Liver (tissue), 3 donors: ENCODE data around the gene GCGR.

ENCODE experiments used
- CTCF ChIP-seq: fragments of 150-350 bp; IDR thresholded peaks from 2 replicates; pipeline ENCODE4 v1.5.1; 2017; ENCODE audit warnings: improper control_type of control experiment, low read depth, low read length; ENCODE audit not compliant: missing input control
- FOXA1 ChIP-seq: IDR thresholded peaks from 2 replicates; pipeline ENCODE4 v1.6.1; 2016; ENCODE audit warnings: antibody characterized with exemption
- TAF1 ChIP-seq: conservative IDR thresholded peaks from 2 replicates; pipeline ENCODE4 v1.6.1; 2016; ENCODE audit warnings: antibody characterized with exemption, mild to moderate bottlenecking
- ZBTB33 ChIP-seq: IDR thresholded peaks from 2 replicates; pipeline ENCODE4 v1.6.1; 2016; ENCODE audit warnings: antibody characterized with exemption
- donor health status: healthy.
- donor health status: healthy.

- TF ChIP-seq CTCF = no peak
- TF ChIP-seq ZBTB33 = no peak
- TF ChIP-seq TAF1 = no peak
- no peak for TF ChIP-seq FOXA1
Measured at GRCh38 chr17:81817758-81818147, 13.8 kb downstream of the GCGR start.
